Activated CD8-positive, alpha-beta memory T cell treated with anti-CD3 and anti-CD28 coated beads, Interleukin-2, amount 50 U/mL, for 24 hours (primary cell): ENCODE data around the gene MREG.
"Not testable (repeated sequence)": the region's sequence is repeated elsewhere in the genome, so short reads cannot be mapped to it uniquely, and the experiment has no call there.

ENCODE experiments used
- DNase-seq: peaks from one replicate; pipeline ENCODE4 v3.0.0-alpha.2; 2020; ENCODE audit errors: extremely low read depth

Gene MREG

DNA sequence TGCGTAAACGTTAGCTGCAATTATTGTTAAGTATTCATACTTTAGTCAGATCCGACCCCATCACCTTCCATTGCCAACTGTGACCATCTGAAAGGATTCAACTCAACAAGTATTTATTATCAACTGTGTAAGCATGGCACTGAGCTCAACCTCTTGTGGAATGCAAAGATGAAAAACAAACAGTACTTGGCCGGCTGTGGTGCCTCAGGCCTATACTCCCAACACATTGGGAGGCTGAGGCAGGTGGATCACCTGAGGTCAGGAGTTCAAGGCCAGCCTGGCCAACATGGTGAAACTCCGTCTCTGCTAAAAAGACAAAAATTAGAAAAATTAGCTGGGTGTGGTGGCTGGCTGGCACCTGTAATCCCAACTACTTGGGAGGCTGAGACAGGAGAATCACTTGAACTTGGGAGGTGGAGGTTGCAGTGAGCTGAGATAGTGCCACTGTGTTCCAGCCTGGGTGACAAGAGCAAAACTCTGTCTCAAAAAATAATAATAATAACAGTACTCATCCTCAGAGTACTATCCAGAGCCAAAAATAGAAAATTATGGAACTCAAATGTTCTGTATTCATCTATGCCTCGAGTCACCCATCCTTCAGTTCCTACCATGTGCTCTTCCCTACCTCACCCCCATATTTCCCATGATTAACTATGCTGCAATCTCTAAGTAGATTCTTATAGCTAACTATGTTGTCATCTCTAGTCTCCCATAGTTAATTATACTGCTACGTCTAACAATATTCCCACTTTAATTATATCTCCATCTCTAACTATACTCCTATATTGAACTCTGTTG lies 8.6 kb upstream of the MREG start:
- no peak for DNase-seq

DNA sequence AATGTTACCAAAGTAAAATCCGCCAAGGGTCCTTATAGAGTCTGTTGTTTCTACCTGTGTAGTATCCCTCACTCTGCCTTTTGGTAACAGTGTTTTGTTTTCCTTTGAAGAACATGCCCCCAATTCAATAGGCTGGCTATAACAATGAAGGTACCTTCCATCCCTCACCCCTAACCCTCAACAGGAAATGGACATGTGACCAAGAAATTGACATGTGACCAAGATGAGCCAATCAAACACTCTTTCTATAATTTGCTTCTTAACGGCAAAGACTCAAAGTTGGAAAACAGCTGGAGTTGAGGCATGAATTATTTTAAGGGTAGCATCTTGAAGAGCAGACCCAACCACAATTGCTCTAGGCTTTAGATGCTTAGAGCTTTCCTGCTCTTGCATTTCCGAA lies 5.4 kb upstream of the MREG start:
- DNase-seq, result no peak

DNA sequence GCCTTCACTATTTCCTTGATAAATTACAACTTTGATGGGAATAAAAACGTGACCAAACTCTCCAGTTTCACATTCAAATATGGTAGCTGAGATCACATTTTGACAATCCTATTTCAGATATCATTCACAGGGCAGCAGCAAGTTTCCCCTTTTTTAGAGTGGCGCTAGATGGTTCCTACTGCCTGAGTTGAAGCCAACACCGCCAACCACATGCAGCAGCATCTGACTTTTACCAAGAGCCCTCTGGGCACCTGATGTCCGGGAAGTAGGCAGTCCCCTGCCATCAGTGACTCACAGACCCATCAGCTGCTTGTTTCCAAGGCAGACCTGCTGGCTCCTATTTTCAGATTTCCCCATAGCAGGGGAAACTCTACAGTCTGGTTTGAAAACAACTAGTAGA lies 4.0 kb upstream of the MREG start:
- DNase-seq, result no peak

DNA sequence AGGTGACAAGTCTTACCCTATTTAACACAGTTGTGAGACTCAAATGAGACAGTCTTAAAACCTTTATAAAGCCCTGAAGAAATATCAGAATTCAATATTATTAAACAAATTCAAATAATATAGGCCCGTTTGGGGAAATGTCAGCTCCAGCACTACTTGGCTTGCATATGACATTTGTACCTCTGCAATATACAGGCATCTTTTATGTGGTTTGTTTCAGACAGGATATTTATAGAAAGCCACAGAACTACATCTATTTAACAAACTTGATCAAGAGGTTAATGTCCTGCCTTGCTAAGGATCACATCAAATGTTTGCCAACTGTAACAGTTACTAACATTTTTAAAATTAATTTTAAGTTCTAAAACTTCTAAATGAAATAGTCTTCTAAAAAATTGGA lies 3.2 kb upstream of the MREG start:
- no peak for DNase-seq

DNA sequence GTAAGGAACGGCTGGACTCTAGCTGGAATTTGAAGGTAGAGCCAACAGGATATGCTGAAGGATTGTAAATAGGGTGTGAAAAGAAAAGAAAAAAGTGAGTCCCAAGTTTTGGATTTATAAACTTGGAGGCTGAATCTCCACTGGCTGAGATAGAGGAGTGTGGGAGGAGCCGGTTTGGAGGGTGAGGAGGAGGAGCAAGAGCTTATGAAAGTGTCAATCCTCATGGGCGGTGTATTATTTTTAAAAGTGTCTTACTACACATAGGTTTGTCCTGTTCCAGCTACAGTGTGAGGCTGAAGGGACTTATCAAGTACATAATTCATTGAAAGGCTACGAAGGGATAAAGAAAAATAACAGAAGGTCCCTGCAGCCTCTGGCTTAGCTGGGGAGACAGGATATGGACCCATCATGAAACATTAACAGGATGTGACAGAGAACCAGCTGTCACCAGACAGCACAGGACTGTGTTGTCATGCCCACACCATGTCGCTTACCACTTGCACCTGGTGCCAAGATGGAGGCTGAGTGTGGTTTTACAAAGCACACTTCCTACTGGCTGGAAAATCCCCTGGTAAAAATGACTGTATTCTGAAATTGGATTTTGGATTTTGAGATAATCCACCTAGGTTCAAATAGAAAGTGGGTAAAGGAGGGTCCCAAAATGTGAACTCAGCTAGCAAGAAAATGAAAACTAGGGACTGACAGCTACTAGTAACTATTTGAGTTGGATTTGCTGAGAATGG lies 2.5 kb upstream of the MREG start:
- DNase-seq, result no peak

DNA sequence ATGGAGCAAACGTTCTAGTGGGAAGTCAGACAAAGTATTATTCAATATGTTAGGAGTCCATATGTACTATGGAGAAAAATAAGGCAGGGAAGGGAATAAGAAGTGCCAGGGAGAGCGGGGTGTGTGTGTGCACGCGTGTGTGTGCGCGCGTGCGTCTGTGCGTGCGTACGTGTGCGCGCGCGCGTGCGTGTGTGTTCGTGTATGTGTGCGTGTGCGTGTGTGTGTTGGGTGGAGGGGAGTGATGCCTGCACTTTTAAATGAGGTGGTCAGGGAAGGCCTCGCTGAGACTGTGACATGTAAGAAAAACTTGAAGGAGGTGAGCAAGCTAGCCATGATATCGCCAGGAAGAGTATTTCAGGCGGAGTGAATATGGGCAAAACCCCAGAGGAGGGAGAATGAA lies 1.6 kb upstream of the MREG start:
- DNase-seq, result no peak

DNA sequence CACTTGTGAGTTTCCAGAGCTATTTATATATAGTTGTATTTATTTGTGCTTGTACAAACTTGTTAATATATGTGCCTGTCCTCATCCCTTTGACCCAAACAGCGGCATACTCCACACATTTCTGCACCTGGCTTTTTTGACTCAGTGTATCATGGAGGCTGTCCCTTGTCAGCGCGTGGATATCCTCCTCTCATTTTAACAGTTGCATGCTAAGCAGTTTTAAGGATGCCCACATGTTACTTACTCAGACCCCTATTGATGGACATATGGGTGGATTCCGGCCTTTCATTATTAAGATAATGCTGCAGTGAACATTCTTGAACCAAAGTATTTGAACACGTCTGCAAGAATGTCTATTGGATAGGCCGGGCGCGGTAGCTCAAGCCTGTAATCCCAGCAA lies 655 bp upstream of the MREG start:
- no peak for DNase-seq

DNA sequence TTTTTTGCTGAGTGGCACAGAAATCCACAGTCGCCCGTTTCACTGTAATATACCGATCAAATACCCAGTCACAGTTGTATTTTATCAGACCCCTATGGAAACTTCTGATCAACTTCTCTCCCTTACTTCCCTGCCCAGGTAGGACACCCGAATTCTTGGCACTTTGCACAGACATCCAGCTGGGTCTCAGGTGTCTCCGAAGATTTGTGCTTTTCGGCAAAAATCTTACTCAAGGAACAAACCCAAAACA lies 596 bp downstream of the MREG start:
- DNase-seq, result no peak

DNA sequence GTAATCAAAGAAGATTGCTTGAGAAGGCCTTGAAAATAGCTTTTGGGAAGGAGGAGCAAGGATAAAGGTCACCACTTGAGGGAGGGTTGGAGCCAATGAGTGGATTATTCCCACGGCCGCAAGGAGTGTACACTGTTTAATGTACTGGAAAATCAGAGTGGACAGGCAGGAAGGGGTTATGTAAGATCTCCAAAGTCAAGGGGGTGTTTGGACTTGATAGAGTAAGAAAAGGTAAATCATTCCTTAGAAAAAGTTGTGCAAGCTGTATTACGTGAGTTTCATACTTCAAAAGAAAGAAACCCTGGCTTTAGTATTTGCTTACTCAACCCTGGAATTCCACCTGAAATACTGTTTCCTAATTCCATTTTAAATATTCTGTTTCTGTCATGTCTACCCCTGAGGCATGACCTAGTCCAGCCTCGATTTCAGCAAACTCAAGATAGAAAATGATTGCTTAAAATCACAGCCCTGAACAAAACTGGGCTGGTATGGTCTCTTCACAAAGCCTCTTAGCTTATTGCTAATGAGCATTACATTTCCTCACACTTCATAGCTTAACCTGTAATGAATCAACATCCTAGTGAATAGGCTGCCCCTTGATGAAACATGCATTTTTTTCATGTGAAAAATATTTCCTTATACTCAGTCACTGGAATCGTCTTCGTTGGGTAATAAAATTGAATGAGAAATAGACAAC lies 1.1 kb downstream of the MREG start:
- no peak for DNase-seq

DNA sequence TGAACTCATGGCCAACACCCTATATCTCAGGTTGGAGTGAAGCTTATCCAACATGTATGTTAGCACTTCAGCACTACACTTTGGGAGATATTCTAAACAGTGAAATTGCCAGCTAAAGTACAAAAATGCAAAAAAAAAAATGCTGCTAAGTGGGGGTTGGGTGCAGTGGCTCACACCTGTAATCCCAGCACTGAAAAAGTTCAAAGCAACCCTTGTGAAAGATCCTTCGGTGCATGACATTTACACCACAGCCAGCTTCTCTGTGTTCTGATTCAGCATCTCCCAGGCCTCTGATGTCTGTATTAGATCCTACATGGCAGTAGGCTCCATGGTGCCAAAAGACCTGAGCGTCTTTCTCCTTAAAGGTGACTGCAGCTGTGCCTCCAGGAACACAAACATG lies 4.1 kb downstream of the MREG start:
- not testable (repeated sequence) for DNase-seq

DNA sequence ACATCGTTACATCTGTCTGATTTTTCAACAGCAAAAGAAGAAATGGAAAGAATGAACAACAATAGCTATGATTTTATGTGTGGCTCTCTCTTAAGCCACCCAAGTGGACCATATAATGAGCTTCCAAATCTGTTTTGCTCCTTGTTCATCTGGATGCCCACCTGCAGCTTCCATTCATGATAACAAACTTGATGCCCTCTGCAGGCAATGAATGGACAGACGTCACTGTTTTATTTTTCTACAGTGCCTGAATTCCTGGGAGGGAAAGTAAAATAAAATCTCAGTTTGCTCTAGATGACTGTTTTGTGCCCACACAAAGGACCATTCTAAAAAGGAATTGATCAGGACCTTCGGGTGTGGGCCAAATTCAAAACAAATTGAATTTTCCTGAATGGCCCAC lies 5.0 kb downstream of the MREG start:
- no peak for DNase-seq

DNA sequence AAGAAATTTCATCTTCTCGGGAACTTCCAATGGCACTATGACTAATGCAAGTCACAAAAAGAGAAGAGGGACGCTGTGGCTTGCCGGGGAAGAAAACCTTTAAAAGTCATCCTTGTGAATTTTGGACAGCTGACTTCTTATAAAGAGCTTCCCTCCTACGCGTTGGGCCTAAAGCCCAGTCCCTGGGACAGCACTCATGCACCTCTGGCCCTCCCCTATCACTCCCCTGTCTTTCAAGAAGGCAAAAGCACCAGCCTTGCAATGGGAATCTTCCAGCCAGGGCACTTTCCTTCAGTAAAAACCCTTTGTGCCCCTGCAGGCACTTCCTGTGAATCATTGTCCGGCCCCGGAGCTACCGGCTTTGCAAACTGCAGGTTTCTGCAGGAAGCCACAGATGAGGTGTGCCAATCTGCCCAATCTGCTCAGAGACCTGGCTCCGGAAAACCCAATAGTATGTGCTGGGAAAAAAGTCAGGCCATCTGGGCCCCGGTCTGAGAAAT lies 7.1 kb downstream of the MREG start:
- DNase-seq, result no peak

DNA sequence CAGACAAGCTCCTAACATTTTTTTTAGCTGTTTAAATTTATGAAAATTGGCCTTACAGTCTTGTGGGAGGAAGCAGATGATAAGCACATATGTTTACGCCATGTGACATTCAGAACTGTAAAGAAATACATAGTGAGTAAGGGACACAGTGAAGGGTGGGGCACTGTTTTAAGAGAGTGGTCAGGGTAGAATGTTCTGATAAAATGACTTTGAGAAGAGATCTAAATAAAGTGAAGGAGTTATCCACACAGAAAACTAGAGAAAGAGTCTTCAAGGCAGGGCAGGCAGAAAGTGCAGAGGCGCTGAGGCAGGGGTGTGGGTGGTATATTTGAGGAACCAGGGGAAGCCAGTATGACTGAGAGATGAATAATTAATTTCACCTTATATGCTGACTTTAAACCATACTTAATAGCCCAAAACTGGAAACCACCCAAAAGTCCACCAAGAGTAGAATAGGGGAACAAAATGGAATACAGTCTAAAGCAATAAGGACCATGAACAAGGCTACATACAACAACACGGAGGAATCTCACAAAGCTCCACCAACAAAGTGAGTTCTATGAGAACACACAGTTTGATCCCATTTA lies 8.6 kb downstream of the MREG start:
- DNase-seq, result no peak

DNA sequence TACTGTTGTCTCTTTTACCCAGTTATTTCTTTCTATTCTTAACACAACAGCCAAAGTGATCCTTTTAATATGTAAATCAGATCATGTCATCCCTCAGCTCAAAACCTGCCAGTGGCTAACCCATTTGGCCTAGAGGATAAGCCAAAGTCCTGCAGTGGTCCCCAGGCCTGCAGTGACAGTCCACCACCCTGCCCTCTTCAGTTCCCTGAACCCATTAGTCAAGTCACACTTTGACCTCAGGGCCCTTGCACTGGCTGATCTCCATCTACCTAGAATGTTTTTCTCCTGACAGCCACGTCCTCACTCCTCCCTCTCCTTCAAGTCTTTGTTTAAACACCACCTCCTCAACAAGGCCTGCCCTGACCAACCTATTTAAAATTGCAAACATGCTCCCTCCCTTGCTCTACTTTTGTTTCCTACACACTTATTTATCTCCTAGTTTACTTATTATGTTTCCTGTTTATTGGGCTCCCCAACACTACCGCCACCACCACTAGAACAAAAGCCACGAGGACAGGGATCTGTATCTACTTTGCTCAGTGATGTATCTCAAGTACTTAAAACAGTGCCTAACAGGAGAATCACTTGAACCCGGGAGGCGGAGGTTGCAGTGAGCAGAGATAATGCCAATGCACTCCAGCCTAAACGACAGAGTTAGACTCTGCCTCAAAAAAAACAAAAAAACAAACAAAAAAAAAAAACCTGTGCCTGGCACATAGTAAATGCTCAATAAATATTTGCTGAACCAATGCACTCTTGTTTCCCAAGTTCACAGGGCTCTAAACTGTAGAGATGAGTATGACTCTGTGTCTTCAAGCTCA lies 9.3 kb downstream of the MREG start:
- DNase-seq, result no peak

DNA sequence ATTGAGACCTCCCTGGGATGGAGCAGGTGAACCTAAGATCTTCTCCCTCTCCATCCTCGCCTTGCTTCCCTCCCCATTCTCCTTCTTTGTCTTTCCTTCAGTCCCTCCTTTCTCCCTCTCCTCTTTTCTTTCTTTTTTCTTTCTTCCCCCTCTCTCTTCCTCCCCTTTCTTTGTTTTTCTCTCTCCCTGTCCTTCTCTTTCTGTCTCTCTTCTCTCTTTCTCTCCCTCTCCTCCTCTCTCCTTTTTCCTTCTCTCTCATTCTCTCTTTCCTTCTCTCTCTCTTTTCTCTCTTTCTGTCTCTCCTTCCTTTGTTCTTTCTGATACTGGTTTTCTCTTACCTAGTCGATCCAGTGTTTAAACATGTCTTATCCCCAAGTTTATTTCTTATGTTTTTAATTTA lies 10.7 kb downstream of the MREG start:
- DNase-seq, result no peak

DNA sequence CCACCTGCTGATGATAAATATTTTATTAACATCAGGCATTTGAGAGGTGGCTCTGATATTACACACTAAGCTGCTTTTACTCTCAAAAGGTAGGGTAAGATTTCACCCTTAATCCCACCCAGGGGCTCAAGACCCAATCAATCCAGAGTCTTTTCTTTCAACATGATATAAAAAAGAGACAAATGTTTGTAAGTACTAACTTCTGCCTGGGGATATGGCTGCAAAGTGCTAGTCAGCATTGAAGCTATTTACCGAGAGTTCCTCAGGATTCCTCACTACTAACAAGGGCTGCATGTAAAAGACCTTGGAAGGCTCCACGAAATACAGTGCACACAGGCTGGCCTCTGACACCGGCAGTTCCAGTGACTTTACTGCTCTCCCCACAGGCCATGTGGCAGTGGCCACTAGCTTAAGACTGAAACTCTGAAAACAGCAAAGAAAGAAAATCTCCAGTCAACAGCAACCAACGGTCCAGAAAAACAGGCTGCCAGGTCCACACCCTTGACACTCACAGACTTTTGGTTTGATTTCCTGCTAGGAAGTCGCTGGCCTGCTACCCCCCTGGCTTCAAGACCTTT lies 11.2 kb downstream of the MREG start:
- no peak for DNase-seq

DNA sequence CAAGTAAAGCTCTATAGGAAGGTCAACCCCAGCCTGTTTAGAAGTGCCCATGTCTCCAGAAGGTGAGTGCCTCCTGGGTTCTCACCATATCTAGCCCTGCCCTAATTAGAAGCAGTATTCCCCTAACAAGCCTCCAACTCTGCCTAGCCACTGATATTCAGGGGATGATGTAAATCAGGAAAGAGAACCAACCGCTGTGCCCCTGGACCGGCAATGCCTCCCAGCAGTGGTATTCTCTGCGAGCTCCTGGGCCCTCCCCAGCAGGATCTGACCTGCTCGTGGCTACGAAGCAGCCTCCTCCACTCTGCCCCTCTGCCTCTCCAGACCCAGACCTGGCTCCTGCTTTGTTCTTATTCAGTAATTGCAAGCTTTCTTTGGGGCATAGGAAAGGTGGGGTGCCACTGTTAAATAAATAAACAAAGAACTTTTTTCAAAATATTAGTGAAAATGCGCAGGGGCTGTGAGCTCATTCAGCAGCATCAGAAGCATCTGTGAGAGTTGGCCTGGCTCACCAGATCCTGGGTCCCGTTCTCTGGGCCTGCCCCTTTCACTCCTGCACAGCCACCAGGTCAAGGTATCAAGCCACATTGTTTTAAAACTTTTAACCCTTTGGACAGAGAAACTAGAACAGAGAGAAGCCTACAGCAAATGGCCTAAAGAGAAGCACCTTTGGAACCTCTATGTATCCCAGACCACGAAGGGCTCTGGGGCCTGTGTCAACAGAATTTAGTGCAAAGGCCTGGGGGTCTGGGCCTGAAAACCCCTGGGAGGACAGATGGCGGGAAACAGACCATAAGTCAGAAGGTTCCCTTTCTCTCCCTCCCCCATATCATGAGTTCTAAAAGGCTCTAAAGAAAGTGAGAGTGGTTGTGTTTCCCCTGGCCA lies 11.9 kb downstream of the MREG start:
- DNase-seq, result no peak

DNA sequence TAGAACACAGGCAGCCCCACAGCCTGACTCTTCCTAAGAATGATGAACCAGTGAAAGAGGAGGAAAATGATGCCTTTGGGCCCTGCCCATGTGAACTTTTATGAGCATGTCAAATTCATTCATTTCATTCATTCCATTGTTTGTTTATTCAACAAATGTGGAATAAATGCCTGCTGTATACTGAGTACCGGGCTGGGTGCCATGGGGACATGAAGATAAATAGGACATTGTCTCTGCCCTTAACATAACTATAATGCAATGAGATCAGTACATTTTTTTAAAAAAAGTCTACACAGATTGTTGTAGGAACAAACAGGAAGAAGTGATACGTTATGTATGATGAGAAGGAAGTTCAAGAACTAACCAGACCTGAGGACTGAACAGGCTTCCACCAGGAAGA lies 14.7 kb downstream of the MREG start:
- DNase-seq, result no peak

DNA sequence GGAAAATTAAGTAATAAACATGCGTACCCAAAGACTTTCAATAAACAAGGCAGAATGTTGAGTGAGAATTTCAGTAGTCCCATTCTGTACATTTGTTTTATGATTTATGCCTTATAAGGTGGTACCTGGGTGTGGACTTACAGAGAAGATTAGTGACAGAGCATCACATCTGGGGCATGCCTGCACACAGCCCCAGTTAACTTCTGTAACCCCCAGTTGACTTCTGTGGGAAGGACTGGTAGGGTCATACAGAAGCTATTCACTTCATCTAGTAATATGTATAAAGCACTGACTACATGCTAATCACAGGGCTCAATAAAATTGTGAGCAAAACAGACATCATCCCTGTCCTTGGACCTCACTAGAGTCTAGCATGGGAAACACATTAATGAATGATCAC lies 16.1 kb downstream of the MREG start:
- DNase-seq, result no peak

DNA sequence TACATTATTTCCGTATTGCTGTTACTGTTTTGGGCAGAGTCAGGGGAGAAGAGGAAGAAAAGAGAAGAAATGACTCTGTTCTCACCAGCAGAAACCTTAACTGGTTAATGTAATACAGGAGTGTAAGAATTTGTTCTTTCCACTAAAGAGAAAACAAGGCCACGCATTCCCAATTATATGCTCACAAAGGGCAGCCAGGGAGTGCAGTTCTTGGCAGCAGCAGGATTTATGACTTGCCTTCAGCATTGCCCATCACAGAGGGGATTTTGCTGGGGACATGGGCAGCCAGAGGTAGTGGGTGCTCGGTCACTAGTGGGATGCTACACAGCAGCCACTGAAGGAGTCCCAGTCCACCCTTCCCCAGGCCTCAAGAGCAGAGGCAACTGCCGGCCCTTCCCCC lies 18.4 kb downstream of the MREG start:
- no peak for DNase-seq
